ENCODE measurements around the gene FDXR.

The FDXR gene

DNA sequence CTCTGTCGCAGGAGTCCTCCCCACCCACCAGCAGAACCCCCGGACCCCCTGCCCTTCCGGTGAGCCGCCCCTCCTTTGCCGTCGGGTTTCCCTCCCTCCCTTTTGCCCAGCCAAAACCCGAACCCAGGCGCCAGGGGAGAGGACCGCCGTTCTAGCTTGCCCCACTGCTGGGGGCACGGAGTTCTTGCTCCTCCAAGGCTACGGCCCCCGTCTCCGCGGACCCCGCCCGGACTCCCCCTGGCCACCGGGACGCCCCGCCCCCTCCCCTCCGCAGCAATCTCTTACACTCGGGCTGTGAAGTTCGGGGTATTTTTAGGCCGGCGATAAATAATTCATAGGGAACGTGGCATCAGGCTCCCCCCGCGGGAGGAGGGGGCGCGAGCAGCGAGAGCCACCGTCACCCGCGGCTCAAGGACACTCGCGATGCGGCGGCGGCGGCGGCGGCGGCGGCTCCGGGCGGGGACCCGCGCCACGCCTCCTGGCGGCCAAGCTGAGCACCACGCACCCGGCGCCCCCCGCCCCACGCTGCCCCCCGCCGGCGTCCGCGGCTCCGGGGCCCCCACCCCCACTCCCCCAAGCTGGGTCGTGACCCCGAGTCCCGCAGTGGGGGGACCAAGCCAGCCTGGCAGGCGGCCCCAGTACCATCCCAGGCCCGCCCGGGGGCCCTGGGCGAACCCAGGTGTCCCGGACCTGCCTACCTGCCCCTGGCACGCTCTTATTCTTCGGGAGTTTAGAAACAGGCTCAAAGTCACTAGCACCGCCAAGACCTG, 13.2 kb downstream of the FDXR start, which contains the start of gene GRIN2C:
Gene GRIN2C, minus strand, starts transcription at position 427 of the 770 bp plus-strand sequence. CDS start 4,793 bp downstream, outside the sequence.
- H3K4me3 ChIP-seq (ENCODE audit: low read depth, low read length) = no peak within 1 kb of the TSS
- TF ChIP-seq, protein P1, sequence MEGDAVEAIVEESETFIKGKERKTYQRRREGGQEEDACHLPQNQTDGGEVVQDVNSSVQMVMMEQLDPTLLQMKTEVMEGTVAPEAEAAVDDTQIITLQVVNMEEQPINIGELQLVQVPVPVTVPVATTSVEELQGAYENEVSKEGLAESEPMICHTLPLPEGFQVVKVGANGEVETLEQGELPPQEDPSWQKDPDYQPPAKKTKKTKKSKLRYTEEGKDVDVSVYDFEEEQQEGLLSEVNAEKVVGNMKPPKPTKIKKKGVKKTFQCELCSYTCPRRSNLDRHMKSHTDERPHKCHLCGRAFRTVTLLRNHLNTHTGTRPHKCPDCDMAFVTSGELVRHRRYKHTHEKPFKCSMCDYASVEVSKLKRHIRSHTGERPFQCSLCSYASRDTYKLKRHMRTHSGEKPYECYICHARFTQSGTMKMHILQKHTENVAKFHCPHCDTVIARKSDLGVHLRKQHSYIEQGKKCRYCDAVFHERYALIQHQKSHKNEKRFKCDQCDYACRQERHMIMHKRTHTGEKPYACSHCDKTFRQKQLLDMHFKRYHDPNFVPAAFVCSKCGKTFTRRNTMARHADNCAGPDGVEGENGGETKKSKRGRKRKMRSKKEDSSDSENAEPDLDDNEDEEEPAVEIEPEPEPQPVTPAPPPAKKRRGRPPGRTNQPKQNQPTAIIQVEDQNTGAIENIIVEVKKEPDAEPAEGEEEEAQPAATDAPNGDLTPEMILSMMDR (IDR thresholded peaks at IDR 0.05; ENCODE audit: borderline replicate concordance, insufficient read depth, low read depth, low read length) = peak; percentile 19; the same call in 1 of the 2 replicates

DNA sequence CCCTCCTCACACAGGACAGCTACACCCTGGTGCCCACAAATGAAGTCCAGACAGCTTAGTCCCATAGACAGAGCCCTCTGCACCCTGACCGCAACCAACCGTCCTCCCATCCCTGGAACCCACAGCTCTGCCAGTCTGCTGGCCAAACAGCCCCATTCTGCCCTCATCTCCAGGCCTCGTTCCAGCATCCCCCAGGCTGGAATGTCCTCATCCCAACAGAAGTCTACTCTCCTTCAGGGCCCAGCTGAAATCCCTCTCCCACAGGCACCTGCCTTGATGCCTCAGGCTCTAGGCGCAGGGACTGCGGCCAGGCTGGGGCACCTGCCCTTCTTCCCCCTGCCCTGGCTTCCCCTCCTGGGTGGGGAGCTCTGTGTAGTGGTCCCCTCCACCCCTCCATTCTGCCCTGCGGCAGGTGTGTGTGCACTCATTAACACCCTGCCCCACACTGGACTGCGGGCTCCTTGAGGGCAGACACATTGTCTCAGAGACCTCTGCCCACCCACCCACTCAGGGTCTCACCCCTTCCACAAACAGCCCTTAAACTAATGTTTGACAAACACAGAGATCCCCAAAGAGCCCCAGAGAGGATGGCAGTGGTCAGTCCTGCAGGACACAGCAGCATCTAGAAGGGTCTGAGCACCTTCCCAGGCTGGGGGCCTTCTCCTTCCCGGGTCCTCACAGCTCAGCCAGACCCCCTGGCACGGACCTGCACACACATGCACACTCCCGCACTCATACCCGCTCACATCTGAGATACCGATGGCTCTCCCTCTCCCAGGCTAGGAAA, 13.9 kb downstream of the FDXR start:
- TF ChIP-seq, protein P1 (IDR thresholded peaks at IDR 0.05; ENCODE audit: borderline replicate concordance, insufficient read depth, low read depth, low read length) = no peak
- H3K4me3 ChIP-seq (ENCODE audit: low read depth, low read length) = no peak overlapping the region

DNA sequence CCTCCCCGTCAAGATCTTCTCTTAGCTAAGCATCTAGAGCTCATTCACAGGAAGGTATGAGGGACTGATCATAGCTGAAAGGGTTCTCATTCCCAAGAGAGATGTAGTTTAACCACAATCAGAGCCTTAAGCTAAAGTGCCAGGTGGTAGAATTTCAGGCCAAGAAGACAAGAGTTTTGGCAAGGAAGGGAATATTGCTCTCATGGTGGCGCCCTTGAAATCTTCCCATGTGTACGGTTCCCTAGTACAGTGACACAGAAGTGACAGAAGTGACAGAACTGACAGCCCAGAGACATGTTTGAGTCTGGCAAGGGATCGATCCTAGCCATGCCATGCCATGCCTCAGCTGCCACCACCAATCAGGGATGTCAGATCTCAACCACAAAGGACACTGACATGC, 15.6 kb downstream of the FDXR start:
- no peak overlapping the region for H3K4me3 ChIP-seq (ENCODE audit: low read depth, low read length)
- TF ChIP-seq, protein P1 (IDR thresholded peaks at IDR 0.05; ENCODE audit: borderline replicate concordance, insufficient read depth, low read depth, low read length) = no peak

DNA sequence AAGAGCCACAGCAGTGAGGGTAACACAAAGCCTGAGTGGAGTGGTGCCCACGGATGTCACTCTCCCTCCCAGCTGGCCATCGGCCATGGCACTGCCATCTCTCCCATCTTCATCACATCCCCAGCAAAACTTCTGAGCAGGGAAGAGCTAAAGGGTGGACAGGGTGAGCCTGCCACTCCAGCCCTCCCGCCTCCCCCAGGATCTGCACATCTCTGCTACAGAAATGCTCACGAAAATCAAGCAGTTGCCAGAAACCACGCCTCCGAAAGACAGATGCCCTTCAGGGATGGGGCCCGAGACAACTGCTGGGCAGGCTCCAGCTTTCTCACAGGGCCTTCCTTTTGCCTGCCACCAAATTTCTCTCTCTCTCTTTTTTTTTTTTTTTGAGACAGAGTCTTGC, 16.7 kb downstream of the FDXR start:
- no peak overlapping the region for H3K4me3 ChIP-seq (ENCODE audit: low read depth, low read length)
- TF ChIP-seq, protein P1 (IDR thresholded peaks at IDR 0.05; ENCODE audit: borderline replicate concordance, insufficient read depth, low read depth, low read length) = no peak

DNA sequence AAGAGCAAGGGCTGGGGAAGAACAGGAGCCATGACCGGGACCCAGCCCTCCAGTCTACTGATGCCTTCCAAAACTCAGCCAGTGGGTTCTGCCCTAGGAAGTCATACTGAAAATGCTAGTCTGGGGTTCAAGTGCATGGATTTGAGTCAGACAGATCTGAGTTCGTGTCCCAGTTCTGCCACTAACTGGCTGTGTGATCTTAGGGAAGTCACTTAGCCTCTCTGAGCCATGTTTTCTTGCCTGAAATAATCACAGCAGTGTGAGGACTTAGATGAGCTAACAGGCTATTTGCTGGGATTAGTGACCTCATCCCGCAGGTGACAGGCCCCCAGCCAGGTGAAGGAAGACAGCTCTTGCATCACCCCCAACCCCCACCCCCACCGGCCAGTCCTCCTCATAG, 17.5 kb downstream of the FDXR start:
- TF ChIP-seq, protein P1 (IDR thresholded peaks at IDR 0.05; ENCODE audit: borderline replicate concordance, insufficient read depth, low read depth, low read length) = no peak
- no peak overlapping the region for H3K4me3 ChIP-seq (ENCODE audit: low read depth, low read length)

DNA sequence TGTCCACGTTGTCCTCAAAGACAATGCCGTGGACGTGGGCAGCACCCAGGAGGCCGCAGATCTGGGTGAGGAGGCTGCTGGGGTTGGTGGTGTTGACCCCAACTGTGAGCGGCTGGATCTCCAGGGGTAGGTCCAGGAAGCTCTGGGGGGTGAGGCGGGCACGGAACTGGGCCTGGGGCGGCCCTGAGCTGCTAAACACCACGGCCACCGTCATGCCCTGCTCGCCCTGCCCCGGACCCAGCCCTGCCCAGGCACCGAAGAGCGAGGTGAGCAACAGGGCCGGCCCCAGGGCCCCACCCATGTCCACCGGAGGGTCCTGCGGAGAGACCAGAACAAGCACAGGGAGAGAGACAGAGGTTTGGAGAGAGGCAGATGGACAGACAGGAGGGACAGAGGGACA, 18.0 kb downstream of the FDXR start:
- TF ChIP-seq, protein P1 (IDR thresholded peaks at IDR 0.05; ENCODE audit: borderline replicate concordance, insufficient read depth, low read depth, low read length) = no peak
- no peak overlapping the region for H3K4me3 ChIP-seq (ENCODE audit: low read depth, low read length)

All from GM12875 (cell line).